ENCODE measurements around the gene DHRS7B. TPM values are rescaled to one million over a fixed set of nuclear protein-coding genes. Genes with fewer than 3 reads are reported as not detected.

DHRS7B gene
- total and polyA plus RNA-seq, 10 donors = 13.3 to 31.3 (median 18.7) TPM

DNA sequence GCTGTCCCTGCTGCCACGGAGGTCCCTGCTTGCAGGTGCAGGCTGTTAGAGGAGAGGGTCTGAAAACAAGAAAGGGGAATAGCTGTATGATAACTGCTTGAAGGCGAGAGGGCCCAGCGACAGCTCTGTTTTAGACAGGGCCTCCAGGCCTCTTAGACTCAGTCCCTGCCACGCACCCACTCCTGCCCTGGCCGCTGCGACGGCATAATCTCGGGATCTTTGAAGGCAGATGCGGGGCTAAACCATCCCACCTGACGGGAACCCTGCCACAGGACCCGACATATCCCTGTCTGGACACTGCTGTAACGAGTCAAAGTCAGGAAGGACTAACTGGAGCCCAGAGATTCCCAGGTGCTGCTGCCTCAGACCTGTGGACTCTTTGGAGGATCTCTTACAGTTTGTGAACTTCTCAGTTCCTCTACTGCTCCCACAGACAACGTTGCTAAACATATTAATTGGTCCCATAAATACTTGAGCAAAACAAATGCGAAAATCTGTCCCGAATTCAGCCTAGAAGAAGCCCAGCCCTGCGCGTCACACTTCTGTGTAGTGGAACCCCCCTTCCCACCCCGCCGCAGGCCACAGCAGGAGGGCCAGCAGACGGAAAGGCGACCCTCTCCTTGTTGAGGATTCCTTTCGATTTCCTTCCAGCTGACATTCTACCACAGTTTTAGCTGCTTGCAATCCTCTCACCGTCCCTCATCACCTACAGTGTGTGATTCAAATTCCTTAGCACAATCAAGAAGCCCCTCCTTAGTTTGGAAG is 88.2 kb downstream of the DHRS7B start:
- Histone ChIP-seq H3K9me3 (no peaks in the 10 kb centered on the region), H3K4me1 (peaks cover 31 to 74% (median 59%) of the 10 kb centered on the region in 6 donors), H3K27ac (peak overlapping the region; percentile 90 to 98 (median 94)), H3K36me3 (peaks cover 0 to 12% (median 10%) of the 10 kb centered on the region in 6 donors), H3K4me3 (peak overlapping the region; percentile 82 to 99 (median 98)), H3K27me3 (replicated peaks in 1 of 7) (no peaks in the 10 kb centered on the region)
- TF ChIP-seq POLR2A (IDR thresholded peaks at IDR 0.05) (no peak), POLR2AphosphoS5 (IDR thresholded peaks at IDR 0.05) (no peak)
- TF ChIP-seq, protein P1, sequence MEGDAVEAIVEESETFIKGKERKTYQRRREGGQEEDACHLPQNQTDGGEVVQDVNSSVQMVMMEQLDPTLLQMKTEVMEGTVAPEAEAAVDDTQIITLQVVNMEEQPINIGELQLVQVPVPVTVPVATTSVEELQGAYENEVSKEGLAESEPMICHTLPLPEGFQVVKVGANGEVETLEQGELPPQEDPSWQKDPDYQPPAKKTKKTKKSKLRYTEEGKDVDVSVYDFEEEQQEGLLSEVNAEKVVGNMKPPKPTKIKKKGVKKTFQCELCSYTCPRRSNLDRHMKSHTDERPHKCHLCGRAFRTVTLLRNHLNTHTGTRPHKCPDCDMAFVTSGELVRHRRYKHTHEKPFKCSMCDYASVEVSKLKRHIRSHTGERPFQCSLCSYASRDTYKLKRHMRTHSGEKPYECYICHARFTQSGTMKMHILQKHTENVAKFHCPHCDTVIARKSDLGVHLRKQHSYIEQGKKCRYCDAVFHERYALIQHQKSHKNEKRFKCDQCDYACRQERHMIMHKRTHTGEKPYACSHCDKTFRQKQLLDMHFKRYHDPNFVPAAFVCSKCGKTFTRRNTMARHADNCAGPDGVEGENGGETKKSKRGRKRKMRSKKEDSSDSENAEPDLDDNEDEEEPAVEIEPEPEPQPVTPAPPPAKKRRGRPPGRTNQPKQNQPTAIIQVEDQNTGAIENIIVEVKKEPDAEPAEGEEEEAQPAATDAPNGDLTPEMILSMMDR (IDR thresholded peaks at IDR 0.05 in 8 of 11, conservative IDR thresholded peaks at IDR 0.05 in 3 of 11) = no peak
- intact Hi-C loops (cut with DNase I; ENCODE audit: low total_unique reads) = loop anchor here (10.0 kb wide), 1 partner anchor 80 kb away; no protein-coding TSS in a partner anchor
- peak; percentile 84 for DNase-seq
- 6 to 11% (median 6%) methylated on average over 14 to 23 of the region's 23 CpGs for WGBS, 5 donors

DNA sequence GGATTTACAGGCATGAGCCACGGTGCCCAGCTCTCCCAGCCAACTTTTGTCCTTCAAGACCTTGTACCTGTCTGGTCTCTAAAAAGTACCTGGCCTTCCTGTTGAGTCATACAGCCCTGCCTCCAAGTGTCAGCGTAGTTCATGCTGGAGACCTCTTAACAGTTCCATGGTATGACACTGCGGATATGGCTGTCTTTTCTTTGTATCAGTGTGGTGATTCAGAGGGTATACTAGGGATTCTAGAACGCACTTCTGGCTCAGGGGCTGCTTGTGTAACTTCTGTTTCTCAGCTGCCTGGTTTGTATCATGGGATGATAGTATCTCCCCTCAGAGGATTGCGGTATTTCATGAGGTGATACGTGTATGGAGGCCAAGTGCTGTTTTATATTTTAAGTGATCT is 89.2 kb downstream of the DHRS7B start:
- Histone ChIP-seq H3K9me3 (no peaks in the 10 kb centered on the region), H3K4me3 (no peak overlapping the region), H3K36me3 (peaks cover 0 to 11% (median under 1%) of the 10 kb centered on the region in 6 donors), H3K27me3 (replicated peaks in 1 of 7) (no peaks in the 10 kb centered on the region), H3K27ac (peak overlapping the region in 1 of 8 donors; percentile 94), H3K4me1 (peaks cover 23 to 65% (median 50%) of the 10 kb centered on the region in 6 donors)
- intact Hi-C loops (cut with DNase I; ENCODE audit: low total_unique reads) = loop anchor here (10.0 kb wide), 1 partner anchor 81 kb away; no protein-coding TSS in a partner anchor
- TF ChIP-seq POLR2A (IDR thresholded peaks at IDR 0.05) = no peak
- TF ChIP-seq, protein P1 (IDR thresholded peaks at IDR 0.05 in 8 of 11, conservative IDR thresholded peaks at IDR 0.05 in 3 of 11) = no peak
- no peak for TF ChIP-seq POLR2AphosphoS5 (IDR thresholded peaks at IDR 0.05)
- DNase-seq = no peak
- 80 to 91% (median 85%) methylated on average over 6 of the region's 6 CpGs for WGBS, 5 donors

DNA sequence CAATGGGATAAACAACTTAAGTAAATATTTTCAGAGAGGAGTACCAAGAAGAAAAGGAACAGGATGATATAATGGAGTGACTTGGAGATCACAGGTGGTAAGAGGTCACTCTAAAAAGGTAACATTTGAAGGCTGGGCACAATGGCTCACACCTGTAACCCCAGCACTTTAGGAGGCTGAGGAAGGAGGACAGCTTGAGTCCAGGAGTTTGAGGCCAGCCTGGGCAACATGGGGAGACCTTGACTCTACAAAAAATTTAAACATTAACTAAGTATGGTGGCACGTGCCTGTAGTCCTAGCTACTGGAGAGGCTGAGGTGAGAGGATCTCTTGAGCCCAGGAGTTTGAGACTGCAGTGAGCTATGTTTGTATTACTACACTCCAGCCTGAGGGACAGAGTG is 90.6 kb downstream of the DHRS7B start:
- no peak for DNase-seq
- 87 to 96% (median 90%) methylated on average over 1 of the region's 1 CpG for WGBS, 5 donors
- Histone ChIP-seq H3K27me3 (replicated peaks in 1 of 7) (no peaks in the 10 kb centered on the region), H3K4me1 (peaks cover 10 to 51% (median 35%) of the 10 kb centered on the region in 6 donors), H3K4me3 (no peak overlapping the region), H3K27ac (no peak overlapping the region), H3K9me3 (peaks cover 0 to 3% (median 0%) of the 10 kb centered on the region in 8 donors), H3K36me3 (peaks cover 0 to 23% (median 0%) of the 10 kb centered on the region in 6 donors)
- intact Hi-C loops (cut with DNase I; ENCODE audit: low total_unique reads) = loop anchor here (10.0 kb wide), 1 partner anchor 83 kb away; no protein-coding TSS in a partner anchor
- TF ChIP-seq POLR2AphosphoS5 (IDR thresholded peaks at IDR 0.05) (no peak), POLR2A (IDR thresholded peaks at IDR 0.05) (no peak)
- TF ChIP-seq, protein P1 (IDR thresholded peaks at IDR 0.05 in 8 of 11, conservative IDR thresholded peaks at IDR 0.05 in 3 of 11) = no peak

DNA sequence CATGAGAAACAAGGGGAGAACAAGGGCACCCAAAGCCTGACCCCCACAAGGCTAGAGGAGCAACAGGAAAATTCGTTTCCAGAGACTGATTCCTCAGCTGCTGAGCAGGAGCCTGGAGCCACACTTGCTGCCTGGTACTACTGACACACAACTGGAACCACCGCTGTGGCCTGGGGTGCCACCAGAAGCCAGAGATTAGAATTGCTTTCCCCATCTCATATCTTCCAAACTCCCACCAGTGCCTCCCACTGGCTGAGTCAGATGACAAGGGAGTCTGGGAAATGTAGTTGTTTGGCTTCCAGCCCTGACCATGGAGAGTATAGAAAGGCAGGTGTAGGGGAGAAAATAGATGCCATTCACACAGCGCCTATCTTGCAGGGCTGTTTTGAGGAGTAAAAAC is 91.3 kb downstream of the DHRS7B start:
- peak overlapping the region in 1 of 8 donors; percentile 65 for H3K27ac ChIP-seq
- TF ChIP-seq POLR2A (IDR thresholded peaks at IDR 0.05) (no peak), POLR2AphosphoS5 (IDR thresholded peaks at IDR 0.05) (no peak)
- TF ChIP-seq, protein P1 (IDR thresholded peaks at IDR 0.05 in 8 of 11, conservative IDR thresholded peaks at IDR 0.05 in 3 of 11) = no peak
- 78 to 94% (median 82%) methylated on average over 3 of the region's 3 CpGs for WGBS, 5 donors
- peaks cover 2 to 43% (median 28%) of the 10 kb centered on the region in 6 donors for H3K4me1 ChIP-seq
- intact Hi-C loops (cut with DNase I; ENCODE audit: low total_unique reads) = loop anchor here (10.0 kb wide), 1 partner anchor 83 kb away; no protein-coding TSS in a partner anchor
- peaks cover 0 to 3% (median 0%) of the 10 kb centered on the region in 8 donors for H3K9me3 ChIP-seq
- DNase-seq = no peak
- no peak overlapping the region for H3K4me3 ChIP-seq
- no peaks in the 10 kb centered on the region for H3K27me3 ChIP-seq (replicated peaks in 1 of 7)
- peaks cover 0 to 30% (median 0%) of the 10 kb centered on the region in 6 donors for H3K36me3 ChIP-seq

Measured in spleen (tissue), 11 donors.